GM18499 (cell line): ENCODE measurements around the gene DDC.
"Not testable (repeated sequence)": the region's sequence is repeated elsewhere in the genome, so short reads cannot be mapped to it uniquely, and the experiment has no call there.

ENCODE experiments used
- ATAC-seq: cut with Tn5 transposase; IDR thresholded peaks from one replicate; pipeline ENCODE4 v1.9.1; 2021; ENCODE audit warnings: moderate number of reproducible peaks; ENCODE audit not compliant: insufficient read depth, unreplicated experiment

Gene DDC

DNA sequence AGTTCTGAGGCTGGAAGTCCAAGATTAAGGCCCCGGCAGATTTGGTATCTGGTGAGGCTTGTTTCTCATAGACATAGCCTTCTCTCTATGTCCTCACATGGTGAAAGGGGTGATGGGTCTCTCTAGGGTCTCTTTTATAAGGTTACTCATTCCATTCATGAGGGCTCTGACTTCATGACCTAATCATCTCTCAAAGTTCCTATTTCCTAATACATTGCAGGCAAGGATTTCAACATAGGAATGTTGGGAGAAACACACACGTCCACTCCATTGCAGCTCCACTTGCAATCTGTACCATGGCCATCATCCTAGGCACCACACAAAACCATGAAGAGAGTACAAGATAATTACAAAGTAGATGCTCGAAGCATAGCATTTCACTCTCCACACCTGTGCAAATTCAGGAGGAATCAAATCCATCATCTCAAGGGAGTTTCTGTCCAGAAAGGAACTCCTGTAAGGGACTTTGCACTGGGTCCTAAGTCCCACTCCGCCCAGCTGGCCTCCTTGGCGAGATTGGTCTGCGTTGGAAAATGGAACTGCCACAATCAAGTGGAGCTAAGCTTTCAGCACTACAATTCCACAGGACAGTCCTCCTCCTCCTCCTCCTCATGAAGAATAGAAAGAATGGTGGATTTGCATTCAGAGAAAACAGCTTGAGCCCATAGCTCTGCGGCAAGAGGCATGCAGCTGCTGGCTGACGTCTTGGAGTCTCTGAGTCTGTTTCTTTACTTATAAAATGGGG is 8.8 kb downstream of the DDC start:
- no peak for ATAC-seq

DNA sequence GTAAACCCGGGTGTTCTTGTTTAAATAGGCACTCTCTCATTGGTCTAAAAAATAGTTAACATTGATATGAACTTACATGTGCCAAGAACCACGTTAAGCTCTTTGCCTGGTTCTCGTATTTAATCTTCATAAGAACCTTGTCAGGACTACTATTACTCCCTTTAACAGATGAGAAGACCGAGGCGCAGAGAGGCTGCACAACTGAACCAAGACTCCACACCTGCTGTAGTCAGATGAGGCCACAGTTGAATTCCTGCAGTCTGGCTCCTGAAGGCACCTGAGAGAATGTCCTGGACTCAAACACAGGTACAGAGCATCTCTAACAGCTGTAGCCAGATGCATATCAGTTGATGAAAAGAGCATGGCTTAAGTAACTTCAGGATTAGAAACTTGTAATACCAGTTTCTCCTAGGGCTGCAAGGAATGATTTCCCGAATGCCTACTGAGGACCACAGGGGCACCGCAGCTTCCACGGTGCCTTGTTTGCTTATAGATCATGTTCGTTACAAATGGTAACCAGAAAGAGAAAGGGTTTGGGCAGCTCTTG is 9.5 kb downstream of the DDC start:
- ATAC-seq, result no peak

DNA sequence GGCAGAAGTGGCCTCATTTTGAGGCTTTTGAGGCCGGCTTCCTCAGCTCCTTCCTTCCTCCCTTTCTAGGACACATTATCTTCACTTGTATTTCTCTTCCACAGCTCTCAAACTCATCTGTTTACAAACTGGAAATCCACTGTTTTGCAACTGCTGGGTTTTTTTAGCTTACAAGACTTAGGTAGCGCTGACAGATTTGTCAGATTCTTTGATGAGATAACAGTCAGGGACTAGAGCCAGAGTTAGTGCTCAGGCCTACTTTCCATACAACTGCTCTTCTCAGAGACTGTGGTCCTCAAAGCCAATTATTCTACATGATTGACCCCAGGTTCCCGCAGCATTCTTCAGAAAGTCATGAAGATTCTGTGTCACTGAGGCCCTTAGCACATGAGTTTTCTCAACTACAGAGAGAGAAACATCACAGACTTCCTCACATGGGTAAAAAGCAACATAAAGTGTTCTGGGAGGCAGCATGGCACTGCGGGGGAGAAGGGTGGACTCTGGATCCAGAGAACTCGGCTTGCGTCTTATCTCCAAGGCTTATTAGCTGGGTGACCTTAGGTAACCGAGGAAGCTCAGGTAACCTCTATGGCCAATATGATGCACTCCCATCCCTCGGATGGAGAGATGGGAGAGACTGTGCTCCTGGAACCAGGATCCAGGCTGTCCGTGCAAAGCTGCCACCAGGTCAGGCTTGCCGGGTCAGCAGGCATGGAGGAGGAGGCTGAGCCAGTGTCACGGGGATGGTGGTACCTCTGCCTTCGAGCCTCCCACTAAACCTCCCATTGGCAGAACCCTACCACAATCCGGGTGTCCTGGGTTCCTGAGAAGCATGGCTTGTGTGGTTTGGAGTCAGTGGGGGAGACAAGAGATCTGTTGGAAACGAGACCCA is 10.5 kb downstream of the DDC start:
- ATAC-seq, result no peak

DNA sequence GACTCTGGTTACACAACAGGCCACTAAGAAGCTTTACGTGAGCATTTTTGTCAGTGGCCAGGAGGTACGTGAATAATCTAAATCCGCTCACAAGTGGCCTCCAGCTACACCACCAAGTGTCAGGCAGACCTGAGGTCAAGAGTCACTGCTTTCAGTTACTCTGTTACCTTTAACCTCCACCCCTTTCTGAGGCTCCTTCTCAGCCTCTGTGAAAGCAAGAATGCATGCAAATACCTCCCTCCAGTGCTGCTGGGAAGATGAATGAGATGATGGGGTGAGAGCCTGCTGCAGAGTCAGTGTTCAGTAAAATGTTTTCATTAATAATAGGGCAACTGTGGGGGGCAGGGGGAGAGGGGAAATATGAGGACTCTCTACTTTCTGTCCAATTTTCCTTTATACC is 11.2 kb downstream of the DDC start:
- no peak for ATAC-seq

DNA sequence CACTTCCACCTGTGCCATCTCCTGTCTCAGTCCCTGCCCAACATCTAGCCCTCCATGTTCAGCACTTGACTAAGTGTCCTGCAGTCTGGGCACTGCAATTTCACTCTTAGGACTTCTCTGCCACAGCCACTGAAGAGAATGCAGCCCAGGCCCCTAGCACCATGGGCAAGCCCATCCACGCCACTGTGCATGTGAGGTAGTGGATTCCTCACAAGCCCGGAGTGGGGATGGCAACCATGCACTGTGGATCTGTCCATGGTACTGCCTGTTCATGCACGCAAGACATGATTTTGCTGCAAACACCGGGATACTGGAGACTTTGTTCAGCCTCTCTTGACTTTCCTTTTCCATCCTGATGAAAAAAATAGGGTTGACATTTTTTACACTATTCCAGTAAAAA is 12.3 kb downstream of the DDC start:
- ATAC-seq, result no peak

DNA sequence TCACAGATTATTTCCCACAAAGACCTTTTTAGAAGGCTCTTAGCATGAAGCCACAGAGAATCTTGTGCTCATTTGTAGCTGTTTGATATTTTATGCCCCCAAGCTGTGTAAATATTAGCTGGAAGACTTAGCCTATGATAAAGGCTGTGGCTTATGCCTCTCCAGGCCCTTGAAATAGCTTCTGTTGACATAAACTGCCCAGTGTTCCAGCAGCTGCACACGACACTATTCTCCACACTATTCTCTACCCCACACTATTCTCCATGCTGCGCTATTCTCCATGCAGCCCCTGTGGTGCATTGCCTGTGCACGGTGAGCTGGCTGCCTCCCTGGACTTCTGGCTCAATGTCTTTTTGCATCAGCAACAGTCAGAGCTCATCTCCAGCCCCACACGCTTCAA is 13.1 kb downstream of the DDC start:
- ATAC-seq, result no peak

DNA sequence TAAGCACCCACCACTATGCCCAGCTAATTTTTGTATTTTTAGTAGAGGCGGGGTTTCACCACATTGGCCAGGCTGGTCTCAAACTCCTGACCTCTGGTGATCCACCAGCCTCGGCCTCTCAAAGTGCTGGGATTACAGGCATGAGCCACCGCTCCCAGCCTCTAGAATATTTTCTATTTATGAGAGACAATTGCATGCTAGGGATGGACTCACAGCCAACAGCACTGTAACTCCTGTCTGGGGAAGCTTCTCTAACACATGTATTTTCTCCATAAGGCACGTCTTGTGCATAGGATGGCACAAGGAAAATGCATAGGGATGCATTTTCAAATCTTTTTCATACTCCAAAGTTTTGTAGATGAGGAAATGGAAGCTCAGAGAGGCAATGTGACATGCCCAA is 19.6 kb downstream of the DDC start:
- not testable (repeated sequence) for ATAC-seq

DNA sequence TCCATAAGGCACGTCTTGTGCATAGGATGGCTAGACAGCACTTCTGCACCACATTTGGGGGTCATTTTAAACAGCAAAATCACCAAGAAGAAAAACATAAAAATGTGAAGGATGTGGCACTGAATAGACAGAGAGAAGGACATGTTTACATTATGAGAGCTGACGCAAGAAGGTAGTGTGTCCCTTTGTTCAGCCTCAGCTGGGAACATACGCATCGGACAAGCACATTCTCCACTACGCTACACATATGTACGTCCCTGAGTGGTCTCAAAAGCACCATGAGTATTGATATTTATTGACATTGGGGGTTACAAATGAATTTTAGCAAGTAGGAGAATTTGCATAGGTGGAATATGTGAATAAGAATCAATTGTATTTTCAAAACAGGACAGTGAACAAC is 20.2 kb downstream of the DDC start:
- no peak for ATAC-seq

DNA sequence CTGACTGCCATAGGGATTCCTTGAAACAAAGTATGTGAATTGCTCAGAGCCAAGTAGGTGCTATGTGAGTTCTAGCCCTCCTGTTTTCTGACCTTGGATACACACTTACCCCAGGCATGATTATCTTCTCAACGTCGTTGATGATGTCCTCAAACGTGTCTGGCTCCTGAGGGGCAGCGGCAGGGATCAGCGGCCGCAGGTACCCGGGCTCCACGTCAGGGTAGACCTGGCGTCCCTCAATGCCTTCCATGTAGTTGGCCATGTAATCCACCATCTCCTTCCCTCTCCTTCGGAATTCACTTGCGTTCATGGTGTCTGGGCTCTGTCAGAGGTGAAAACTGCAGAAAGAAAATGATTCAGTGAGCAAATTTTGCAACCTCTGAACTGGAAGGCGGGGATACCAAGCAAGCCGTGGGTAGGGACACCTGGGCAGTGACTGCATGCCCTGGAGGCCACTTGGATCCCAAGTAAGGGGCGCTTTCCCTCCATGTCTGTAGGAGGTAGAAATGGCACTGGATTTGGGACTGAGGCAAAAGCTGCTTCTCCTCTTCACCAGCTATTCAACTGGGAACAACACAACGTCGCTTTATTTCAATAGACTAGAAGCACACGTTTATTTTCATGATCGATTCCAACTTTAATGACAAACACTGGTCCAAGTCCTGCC is 21.3 kb downstream of the DDC start:
- no peak for ATAC-seq

DNA sequence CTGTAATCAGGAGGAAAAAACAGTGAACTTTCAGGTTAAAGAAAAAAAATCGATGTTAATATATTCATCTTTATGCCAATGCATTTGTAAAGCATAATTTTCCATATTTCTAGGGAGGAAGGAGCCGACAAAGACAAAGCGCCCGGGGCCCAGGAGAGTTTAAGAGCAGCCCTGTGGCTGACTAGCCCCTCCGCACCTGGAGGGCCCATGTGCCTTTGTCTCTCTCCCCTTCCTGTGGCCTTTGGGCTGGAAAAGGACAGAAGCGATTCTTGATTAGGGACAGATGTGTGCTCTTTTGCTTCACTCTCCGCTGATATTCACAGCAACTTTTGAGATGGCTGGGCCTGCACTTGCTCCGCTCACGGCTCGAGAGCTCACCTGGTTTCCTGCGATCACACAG is 23.1 kb downstream of the DDC start:
- ATAC-seq, result no peak

DNA sequence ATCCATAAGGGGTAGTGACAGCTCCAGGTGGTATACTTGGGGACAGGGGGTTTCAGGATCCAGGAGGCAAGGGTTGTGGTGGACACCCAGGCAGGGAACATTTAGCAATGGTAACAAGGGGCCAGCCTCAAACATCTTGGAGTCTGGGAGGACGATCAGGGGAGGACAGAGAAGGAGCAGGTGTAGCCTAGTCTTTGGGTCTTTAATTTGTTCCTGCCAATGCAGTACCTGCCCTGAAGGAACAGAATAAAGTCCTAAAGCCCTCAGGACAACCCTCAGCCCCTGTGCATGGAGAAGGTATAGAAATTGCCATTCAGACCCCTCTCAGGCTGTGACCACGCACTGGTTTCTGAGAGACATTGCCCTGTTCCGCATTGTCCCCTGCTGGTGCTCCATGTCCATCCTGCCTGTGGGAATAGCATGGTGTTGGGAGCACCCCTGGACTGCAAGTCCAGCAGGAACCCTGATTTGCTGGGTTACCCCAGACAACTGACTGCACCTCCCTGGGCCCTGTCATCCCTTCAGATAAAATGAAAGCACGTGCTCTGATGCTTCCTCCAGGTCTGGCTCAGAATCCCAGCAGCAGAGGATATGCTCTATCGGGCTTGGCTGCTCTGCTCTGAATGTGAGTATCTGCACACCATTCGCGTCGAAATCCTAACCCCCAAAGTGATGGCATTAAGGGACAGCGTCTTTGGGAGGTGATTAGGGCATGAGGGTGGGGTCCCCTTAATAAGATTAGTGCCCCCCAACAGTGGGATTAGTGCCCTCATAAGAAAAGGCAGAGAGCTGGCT is 24.2 kb downstream of the DDC start:
- ATAC-seq, result no peak

DNA sequence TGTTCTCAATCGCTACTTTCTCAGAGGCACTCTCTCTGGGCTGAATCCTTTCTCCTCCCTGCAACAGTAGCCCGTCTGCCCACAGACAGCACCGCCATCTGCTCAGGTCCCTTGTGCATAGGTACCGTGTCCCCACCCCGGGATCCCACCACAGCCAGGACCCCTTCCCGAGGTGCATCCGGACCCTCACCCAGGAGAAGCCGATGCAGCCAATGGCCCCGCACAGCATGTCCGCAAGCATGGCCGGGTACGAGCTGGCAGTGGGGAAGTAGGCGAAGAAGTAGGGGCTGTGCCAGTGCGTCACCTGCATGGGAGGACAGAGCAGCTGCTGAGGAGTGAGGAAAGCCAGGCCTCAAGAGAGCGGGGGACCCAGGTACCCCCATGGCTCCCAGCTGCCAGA is 25.5 kb downstream of the DDC start:
- no peak for ATAC-seq

DNA sequence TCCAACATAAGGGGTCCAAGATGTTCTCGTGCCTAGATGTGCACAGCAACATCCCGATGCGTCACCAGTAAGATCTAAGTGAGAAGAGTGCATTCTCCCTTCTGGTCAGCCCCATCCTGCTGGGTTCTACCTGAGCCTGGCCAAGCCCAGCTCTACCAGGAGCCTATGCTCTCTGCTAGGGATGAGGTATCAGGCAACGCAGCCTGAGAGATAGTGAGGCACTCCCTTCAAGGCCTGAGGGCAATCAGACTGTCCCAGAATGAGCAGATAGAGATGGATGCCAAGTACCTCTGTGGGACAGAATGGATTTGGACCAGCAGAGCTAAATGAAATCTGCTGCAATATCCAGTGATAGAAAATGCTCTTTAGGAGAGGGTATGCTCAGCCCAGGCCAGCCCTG is 26.7 kb downstream of the DDC start:
- no peak for ATAC-seq

DNA sequence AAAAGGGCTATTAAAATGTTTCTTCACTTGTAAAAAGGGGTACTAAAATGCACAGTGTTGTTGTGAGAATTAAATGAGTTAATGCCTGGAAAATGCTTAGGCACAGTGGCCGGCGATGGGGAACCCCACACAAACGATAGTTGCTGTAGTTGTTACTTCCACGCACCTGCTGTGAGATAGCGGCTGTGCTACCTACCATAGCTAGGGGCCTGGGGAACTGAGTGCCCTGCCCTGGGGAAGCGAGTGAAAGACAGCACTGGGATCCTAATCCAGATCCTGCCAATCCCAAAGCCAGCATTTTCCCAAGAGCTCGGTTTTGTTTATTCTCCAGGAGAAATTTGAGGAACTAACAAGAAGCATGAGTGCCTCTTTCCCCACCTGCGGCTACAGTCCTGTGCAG is 27.8 kb downstream of the DDC start:
- no peak for ATAC-seq

DNA sequence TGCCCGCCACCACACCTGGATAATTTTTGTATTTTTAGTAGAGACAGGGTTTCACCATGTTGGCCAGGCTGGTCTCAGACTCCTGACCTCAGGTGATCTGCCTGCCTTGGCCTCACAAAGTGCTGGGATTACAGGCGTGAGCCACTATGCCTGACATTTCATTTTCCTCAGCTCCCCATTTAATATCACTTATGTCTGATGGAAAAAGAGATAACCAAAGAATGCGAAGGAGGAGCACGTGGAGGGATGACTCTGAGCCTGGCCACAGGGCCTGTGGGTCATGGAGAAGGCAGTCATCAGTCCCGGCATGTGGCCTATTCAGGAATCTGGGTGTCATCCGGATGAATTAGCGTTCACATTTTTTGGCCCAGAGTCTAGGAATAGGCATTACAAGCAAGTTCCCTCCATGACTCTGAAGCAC is 29.9 kb downstream of the DDC start:
- ATAC-seq, result not testable (repeated sequence)

DNA sequence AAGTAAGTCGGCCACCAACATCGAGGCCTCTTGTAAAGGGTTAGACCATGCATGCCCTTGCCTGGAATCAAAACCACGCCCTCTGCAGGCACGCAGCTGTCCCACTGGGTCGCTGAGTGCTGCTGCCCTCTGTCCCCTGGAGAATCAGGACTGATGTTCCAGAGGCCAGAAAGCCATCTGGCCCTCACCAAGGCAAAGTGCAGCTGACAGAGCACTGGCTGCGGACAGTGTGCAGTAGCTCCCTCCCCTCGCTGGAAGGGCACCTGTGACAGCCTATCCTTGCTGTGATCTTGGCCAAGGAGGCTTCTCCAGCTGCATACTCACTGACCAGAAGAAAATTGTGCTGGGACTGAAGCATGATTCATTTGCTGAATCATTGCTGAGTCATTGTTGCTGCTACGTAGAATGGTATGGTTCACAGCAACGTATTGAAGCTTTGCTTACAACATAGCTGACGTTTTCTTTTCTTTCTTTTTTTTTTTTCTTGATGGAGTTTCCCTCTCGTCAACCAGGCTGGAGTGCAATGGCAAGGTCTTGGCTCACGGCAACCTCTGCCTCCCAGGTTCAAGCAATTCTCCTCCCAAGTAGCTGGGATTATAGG is 30.4 kb downstream of the DDC start:
- no peak for ATAC-seq

DNA sequence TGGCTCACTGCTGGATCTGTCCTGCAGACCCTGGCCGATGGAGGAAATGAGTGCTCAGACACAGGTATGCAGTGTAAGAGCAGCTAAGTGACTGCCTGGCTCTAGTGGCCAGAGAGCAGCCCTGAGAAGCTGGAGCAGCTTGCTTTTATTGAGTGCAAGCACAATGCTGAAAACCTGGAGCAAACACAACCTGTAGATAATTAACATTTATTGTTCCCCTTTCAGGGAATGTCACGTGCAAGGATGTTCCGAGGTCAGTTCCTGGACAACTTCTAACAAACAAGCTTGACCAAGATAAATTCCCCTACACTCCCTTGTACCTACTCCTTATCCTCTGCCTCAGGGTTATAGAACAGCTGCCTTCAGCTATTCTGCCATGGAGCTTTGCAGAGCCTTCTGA is 31.3 kb downstream of the DDC start:
- no peak for ATAC-seq

DNA sequence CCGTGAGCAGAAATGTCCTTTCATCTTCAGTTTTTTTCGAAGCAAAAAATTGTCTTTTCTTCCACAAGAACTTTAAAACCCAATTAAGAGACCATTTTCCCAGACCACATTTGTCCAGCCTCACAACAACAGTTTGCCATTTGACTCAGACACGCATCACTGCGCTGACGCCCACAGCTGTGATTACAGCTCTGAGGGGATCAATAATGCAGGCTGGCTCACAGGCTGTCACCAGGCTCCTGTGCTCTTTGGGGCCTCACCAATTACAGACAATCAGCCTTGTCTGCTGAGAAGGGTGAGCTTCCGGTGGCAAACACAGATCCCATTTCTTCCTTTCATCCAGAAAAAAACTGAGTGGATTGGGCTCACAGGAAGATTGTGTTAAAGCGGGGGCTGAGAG is 33.3 kb downstream of the DDC start:
- ATAC-seq, result no peak

DNA sequence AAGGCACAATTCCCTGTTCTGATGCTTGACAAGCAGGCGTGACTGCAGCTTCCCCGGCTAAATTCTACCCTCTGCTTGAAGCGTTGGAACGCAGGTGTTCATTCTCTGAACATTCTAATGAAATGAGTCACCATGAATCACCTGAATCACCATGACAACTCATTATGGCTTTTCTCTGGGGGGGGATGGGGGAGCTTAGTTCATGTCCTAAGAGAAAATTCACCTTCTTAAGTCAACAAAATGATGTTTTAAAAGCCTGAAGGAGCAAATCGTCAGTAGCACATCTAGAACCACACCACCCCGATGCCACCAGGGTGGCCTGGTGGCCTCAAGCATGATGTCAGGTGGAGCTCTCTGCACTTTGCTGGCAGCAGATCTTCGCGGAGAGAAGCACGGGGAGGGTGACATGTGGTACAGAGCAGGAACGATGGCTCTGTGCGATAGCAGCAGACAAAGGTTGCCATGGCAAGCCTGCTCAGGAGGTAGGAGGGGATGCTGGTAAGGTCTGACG is 33.7 kb downstream of the DDC start:
- no peak for ATAC-seq

DNA sequence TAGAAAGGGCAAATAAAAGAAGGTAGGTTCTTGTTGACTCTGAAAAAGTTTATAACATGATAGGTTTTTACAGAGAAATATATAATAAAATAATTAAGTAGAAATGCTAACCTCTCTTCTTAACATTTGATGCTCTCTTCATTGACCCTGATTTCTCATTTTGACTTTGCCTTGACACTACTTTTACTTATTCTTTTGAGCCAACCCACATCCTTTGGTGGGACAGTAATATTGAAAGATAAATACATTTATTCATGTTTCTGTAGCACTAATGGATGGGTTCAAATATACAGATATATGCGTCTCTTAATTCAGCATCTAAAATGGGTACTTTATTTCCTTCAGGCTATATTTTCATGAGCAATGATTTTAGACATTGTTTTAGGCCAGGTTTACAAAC is 34.4 kb downstream of the DDC start:
- ATAC-seq, result no peak
